Fibroblast of skin of left quadriceps (primary cell): Measurements from ENCODE around the gene KIF1B.
"Not testable (repeated sequence)": the region's sequence is repeated elsewhere in the genome, so short reads cannot be mapped to it uniquely, and the experiment has no call there.

Experiments
- DNase-seq, 2 experiments: peaks; one replicate each; pipeline ENCODE4 v3.0.0-alpha.2; 2013; ENCODE audit warnings: low read depth in 2 of 2

The KIF1B gene

GRCh38 chr1:10189659-10190058, 20.7 kb upstream of the KIF1B start:
- no peak for DNase-seq

GRCh38 chr1:10192263-10192662, 18.1 kb upstream of the KIF1B start:
- DNase-seq: no peak

GRCh38 chr1:10193288-10193687, 17.1 kb upstream of the KIF1B start:
- no peak for DNase-seq

GRCh38 chr1:10195570-10195969, 14.8 kb upstream of the KIF1B start:
- no peak for DNase-seq

GRCh38 chr1:10196976-10197375, 13.4 kb upstream of the KIF1B start:
- no peak for DNase-seq

GRCh38 chr1:10200620-10201019, 9.8 kb upstream of the KIF1B start:
- DNase-seq: no peak

- no peak for DNase-seq
Observed at GRCh38 chr1:10204003-10204642, 6.2 kb upstream of the KIF1B start.

GRCh38 chr1:10205206-10205605, 5.2 kb upstream of the KIF1B start:
- not testable (repeated sequence) for DNase-seq

GRCh38 chr1:10207810-10208209, 2.6 kb upstream of the KIF1B start:
- DNase-seq: no peak

- no peak for DNase-seq
Observed at GRCh38 chr1:10208537-10208936, 1.8 kb upstream of the KIF1B start.

GRCh38 chr1:10209590-10209904, 823 bp upstream of the KIF1B start:
- no peak for DNase-seq

- peak; percentile 54 to 60 for DNase-seq
Observed at GRCh38 chr1:10210841-10211804, 753 bp downstream of the KIF1B start.

GRCh38 chr1:10211805-10212410, 1.5 kb downstream of the KIF1B start:
- no peak for DNase-seq

- no peak for DNase-seq
Observed at GRCh38 chr1:10212476-10212875, 2.1 kb downstream of the KIF1B start.

- DNase-seq: no peak
Observed at GRCh38 chr1:10213186-10213705, 2.9 kb downstream of the KIF1B start.

- DNase-seq: no peak
Observed at GRCh38 chr1:10216090-10216749, 5.8 kb downstream of the KIF1B start.

- no peak for DNase-seq
Observed at GRCh38 chr1:10217748-10218441, 7.5 kb downstream of the KIF1B start.

GRCh38 chr1:10220200-10220599, 9.8 kb downstream of the KIF1B start:
- DNase-seq: no peak

GRCh38 chr1:10220657-10221056, 10.3 kb downstream of the KIF1B start:
- DNase-seq: not testable (repeated sequence)

GRCh38 chr1:10225573-10225972, 15.2 kb downstream of the KIF1B start:
- no peak for DNase-seq

- DNase-seq: no peak
Observed at GRCh38 chr1:10228528-10228927, 18.2 kb downstream of the KIF1B start.
